Activated naive CD4-positive, alpha-beta T cell treated with Interleukin-2 at 50 U/mL for 16 hours (primary cell): ENCODE data around the gene ATP8B3.

ENCODE experiments used
- DNase-seq: peaks from one replicate; pipeline ENCODE4 v3.0.0-alpha.2; 2020

The ATP8B3 gene

DNA sequence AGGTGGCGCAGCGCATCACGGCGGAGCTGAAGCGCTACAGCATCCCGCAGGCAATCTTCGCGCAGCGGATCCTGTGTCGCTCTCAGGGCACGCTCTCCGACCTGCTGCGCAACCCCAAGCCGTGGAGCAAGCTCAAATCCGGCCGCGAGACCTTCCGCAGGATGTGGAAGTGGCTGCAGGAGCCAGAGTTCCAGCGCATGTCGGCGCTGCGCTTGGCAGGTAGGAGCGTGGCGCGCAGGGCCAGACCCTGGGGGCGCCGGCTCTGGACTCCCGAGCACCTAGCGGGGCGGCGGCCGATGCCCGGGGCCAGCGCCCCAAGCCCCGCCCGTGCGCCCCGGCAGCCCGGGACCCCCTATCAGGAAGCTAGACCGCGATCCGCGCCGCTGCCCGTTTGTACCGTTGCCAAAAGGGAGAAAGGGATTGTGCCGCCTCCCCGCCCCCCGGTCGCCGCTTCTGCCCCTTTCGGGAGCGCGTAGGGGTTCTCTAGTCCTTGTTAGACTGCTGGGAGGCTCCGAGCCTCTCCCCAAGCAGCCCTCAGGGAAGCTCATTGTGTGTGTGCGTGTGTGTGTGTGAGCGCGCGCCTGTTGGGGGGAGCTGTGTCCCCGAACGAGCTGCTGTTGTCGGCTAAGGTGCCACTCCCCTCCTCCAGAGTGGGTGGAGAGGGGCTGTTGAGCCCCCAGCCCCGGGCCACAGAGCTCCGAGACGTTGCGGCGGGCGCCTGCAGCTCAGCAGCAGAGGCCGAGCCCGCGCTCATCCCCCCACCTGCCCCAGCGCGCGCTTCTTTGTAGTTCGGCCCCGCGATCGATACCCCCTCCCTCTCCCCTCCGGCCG lies 57.2 kb downstream of the ATP8B3 start:
- no peak for DNase-seq

DNA sequence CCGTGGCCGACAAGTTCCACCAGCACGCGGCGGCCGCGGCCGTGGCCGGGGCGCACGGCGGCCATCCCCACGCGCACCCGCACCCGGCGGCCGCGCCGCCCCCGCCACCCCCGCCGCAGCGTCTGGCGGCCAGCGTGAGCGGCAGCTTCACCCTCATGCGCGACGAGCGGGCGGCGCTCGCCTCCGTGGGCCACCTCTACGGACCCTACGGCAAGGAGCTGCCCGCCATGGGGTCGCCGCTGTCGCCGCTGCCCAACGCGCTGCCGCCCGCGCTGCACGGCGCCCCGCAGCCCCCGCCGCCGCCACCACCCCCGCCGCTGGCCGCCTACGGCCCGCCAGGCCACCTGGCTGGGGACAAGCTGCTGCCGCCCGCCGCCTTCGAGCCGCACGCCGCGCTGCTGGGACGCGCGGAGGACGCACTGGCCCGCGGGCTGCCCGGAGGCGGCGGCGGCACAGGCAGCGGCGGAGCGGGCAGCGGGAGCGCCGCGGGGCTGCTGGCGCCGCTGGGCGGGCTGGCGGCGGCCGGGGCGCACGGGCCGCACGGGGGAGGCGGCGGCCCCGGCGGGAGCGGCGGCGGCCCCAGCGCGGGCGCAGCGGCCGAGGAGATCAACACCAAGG lies 57.9 kb downstream of the ATP8B3 start:
- no peak for DNase-seq

DNA sequence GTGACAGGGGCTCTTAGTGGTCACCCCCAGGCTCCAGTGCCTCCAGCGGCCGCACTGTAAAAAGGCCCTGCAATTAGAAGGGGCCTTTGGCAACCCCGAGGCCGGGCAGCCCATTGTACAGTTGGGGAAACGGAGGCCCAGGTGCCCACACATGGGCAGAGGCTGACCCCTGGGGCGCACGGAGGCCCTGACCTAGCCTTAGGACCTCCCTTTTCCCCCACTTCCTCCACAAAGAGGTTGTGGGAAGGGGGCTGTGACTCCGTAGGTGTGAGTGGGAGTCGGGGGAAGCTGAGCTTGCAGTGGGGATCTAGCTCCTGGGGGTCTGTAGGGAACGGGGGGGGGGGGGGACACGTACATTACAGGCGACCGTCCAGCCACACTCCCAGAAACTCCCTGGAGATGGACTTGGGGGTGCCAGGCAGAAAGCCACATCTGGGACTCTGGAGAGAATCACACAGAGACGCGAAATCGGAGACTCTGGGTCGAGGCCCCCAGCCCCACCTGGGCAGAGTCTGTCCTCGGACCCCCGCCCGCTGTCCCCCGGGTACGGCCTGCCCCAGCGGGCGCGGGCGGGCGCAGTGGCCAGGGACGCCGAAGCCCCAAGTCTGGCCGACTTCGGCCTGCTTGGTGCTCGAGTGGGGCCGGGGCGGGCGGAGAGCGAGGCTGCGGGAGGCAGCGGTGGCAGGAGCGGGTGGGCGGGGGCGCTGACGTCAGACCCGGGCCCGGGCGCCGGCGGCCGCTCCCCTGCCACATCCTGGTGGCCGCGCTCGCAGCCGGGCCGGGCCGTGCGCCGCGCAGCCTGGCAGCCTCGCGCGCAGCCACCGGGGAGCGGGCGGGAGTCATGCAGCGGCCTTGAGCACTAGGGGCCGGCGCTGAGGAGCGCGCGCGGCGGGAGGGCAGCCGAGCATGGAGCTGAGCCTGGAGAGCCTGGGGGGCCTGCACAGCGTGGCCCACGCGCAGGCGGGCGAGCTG lies 59.0 kb downstream of the ATP8B3 start, which contains the start of gene ONECUT3:
TSS of gene ONECUT3 (plus strand) at position 750 of the 972 bp plus-strand sequence. CDS start at position 907, 157 bp downstream.
- no peak for DNase-seq

DNA sequence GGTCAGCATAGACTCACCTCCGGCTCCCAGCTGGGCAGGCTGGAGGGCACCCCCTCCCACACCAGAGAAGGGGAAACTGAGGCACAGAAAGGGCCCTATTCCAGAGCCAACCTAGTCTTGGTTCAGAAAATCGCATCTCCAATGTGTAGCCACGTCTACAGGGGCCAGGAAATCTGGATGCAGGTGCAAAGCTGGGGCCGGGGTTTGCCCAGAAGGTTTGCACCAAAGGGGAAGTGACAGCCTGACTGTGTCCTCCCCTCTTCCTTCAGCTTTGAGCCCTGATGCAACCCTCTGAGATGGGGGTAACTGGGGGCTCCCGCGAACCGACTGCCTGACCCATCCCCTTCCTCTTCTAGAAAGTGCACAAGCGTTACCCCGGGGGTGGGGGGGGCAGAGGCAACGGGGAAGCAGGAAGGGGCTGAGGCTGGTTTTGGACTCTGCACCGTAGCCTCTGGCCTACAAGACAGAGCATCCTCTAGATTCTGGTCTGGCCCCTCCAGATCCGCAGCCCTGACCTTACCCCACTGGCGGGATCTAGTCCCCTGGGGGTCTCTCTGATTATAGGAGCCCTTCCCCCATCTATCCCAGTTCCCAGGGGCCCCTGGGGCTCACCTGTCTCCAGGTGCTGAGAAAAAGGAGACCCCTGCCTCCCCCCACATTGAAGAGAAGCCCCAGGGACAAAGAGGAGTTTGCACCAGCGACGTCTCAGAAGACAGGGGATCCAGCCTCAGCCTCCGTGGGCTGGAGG lies 59.9 kb downstream of the ATP8B3 start:
- no peak for DNase-seq

DNA sequence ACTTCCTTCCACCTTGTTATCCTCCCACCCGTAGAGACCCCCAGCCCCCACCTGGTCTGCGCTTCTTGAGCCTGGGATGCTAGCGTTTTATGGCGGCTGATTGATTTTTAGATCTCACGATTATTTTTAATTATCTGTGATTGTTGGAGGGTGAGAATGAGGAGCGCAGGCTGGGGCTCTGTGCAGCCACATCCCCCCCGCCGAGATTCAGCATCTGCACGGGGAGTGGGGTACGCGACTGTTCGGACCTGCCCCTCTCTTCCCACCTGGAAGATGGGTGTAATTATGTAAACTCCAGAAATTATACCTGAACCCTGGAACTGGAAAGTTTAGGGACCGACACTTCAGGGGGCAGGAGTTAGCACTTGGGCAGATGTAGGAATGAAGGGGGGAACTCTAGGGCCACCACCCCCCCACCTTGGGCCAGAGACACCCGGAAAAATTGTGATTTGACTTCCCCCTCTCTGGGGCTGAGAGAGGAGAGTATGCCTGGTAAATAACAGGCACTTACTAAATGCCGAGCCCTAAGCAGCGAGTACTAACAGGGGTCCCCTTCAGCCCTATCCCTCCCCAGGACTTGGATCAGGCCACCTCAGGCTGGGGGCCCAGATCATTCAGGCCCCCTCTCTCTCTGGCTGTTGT lies 60.6 kb downstream of the ATP8B3 start:
- DNase-seq = no peak

DNA sequence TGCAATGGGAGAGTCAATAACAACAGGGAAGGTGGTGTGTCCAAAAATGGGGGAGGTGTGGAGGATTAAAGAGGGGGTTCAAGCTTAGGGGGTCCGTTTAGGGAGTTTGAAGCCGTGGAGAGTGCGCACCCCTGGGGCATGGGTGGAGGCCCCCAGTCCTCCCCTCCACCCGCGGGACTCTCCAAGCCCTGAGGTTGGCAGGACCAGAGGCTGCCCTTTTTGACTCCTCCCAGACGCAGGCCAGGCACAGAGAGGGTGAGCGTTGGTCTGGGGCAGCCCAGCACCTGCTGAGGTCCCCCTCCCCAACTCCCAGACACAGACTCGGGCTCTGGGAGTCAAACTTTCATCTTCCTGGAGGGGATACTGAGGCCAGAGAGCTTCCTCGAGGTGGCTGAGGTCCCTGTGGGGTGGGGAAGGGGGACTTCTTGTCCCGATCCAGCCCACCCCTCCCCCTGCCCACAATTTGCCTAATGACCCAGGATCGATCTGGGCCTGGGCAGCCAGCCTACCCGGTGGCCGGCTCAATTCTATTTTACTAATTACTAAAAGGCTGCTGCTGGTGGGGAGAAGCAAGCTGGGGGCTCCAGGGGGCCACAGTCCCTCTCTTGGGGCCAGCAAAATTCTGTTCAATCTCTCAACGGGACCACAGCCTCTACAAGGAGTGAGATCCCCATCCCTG lies 61.6 kb downstream of the ATP8B3 start:
- DNase-seq = no peak

DNA sequence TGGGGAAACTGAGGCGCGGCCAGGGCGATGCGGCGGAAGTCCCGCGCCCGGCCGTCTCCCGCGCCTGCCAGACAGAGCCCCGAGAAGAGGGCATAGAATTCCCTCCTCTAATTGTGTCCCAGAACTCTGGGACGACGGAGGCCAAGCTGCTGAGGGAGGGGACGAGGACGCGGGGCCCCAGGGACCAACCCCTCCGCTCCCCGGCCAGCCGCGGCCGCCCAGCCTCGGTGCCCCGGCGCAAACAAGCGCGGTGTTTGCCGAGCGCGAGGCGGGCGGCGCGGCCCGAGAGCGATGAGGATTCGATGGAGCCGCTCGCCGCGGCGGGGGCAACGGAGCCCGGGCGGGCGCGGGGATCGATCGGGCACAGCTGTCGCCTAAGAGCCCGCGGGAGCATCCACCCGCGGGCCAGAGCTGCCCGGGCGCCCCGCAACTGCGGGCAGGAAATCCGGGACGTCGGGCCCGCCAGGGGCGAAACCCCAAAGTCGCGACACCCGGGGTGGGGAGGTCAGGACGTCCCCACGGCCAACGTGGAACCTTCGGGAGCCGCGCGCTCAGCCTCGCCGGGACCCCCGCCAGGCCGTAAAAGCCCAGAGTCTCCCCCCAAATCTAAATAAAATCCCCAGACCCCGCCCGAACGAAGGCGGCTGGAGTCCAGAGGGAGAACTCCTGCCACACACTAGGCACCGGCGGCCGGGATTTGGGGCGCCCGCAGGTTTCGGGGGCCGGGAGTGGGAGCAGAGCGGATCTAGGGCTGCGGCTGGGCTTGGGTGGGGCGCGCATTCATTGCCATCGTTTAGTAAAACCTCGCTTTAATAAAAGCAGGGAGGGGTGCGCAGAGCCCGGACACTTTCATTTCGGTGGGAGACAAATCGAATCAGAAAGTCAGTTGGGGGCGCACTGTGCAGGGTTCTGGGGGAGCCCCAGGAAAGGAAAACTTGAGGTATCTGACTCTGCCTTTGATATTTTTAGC lies 62.4 kb downstream of the ATP8B3 start:
- DNase-seq = no peak

DNA sequence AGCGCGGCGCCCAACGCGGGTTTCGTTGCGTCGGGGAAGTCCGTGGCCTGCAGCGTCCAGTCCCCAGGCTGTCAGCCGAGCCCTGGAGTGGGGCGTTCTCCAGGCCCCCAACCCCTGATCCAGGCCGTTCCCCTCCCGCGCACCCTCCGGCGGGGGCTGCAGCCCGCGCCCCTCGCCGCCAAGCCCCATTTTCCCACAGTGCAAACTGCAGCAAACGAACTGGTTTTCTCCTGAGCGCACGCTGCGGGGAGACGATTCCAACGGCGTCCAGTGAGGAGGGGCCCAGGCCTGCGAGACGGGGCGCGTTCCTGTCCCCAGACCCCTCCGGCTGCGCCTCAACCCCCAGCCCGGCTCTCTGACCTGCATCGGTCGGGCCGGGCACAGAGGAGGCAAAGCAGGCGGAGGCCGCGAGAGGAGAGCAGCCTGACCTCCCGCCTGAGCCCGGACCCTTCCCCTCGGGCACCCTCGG lies 63.2 kb downstream of the ATP8B3 start:
- DNase-seq = no peak

DNA sequence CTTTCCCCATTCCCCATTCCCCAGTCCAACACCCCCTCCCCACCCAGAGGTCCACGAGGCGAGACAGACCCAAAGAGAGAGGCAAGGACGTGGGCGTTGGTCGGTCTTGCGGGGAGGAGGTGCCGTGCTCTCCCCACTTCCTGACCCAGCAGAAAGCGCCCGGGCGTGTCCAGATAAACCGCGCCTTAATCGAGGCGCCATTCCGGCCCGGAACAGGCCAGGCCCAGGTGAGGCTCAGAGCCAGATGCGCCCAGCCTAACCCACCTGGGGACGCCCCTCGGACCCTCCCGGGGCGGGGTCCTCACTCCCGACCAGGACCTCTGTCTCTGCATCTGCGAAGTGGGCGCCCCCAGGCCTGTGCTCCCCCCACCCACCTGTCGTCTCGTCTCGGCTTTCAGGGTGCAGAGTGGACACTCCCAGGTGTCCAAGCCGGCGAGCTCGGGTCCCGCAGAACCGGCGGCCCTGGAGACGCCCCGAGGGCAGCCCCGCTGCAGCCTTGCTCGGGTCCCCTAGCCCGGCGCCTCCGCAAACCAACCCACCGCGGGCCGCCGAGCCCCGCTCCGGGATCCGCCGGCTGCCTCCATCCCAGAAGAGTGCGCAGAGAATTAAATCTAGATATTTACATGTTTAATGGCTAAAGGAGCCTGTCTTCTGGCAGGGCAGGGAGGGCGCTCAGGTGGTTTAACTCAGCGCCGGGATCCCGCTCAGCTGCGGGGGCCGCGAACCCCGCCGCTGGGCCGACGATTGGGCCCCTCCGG lies 63.8 kb downstream of the ATP8B3 start:
- no peak for DNase-seq

DNA sequence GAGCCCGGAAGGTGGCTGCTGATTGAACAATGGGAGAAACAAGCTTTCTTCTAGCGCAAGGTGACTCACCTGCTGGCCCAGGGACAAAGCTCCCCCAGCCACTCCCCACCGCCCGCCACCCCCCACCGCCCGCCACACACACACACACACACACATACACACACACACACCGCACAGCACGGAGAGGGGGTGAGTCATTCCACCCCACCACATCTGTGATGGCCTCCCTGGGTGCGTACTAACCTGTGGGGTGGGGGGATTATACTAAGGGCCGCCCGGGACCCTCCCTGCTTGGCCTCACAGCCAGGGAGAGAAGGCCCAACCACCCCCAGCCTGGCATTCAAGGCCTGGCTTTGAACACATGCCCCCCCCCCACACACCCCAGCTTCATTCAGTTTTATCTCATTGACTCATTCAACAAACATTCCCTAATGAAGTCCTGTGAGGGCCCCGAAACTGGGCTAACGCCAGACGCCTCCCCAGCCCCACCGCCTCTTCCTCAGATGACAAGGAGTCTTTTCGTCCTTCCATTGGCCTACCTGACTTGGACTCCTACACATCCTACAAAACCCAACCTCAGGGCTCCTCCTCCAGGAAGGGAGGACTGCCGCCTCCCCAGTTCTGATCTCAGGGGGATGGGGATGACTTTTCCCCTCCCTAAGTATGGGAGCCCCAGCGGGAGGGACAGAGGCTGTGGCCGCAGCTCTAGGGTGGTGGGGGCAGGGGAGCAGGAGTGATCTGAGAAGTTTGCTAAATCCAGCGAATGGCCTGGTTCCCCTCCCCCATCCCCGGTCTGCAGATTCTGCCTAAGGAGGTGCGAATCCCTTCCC lies 64.6 kb downstream of the ATP8B3 start:
- peak; percentile 49 for DNase-seq

DNA sequence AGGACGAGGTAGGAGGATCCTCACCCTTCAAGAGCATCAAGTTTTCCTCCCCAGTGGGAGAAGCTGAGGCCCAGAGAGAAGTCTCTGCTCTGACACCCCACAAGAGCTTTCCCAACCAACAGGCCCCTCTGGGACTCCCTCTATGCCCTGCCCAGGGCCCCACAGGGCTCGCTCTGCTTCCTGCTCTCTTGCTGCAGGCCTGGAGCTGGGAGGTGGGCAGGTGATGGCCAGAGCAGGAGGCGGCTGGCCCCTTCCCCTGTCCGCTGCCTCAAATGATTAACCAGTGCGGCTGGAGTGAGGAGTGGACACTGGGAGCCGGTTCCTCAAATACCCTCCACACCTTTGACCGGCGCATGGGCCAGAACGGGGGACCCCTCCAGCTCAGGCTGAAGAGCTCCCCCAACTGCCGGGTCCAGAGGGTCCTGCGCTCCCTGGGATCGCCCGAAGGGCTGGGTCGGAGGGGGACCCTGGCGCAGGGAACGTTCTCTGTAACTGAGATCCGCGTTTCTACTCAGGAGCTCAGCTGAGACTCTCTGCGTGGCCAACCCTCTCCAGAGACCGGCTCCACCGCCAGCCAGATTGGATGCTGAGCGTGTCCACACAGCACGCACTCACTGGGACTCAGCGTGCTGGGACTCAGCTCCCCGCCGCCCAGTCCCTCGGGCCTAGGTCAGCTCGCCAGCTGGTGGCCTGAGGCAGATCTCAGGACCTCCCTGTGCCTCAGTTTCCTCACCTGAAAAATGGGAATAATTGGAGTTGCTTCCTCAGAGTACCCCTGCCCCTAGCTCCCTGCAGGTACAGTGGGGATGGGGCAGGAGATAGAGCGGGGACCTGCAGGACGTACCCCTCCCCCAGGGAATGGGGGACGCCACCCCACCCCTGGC lies 65.4 kb downstream of the ATP8B3 start:
- DNase-seq = no peak

DNA sequence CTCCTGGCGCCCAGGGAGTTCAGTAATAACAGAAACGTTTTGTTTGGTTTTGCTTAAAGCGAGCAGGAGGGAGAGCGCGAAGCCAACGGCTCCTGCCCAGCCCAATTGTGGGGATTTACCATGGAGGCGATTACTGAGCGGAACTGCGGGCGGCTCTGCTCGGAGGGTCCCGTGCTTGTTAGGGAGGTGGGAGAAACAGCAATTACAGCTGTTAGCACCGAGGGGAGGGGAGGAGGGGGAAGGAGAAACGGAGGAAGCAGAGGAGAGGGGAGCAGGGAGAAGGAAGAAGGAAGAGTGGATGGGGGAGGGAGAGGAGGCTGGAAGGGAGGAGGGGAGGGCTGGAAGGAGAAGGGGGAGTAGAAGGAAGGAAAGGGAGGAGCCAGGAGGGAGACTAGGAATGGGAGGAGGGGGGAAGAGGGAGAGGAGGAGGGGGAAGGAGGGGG lies 66.5 kb downstream of the ATP8B3 start:
- DNase-seq = no peak

DNA sequence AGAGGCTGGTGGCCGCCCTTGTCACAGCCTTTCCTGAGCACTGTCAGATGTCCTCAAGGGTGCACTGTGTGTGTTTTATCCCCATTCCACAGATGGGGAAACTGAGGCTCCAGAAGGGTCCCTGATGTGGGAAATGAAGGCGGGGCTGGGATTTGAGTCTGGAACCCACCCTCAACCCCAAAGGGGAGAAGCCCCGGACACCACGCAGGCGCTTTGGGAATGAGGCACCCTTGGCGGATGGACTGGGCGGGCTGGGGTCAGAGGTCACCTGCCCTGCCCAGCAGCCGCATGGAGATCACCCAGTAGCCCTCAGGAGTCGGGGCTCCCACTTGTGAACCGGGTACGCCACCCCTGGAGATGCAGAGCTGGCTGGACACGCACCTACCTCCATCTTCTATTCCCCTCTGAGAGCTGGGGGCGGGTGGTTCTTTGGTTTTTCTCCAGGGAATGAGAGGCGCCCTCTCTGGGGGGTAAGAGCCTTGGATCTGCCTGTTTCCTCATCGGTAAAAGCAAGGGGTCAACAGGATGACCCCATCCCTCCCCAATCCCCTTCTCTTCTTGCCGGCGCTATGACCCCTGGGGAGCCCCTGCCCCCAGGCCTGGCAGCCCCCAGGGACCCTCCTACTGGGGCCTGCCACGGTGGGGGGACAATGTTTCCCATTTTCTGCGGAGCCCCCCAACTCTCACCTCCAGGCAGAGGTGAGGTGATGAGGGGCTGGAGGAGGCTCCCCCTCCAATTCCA lies 67.1 kb downstream of the ATP8B3 start:
- DNase-seq = no peak

DNA sequence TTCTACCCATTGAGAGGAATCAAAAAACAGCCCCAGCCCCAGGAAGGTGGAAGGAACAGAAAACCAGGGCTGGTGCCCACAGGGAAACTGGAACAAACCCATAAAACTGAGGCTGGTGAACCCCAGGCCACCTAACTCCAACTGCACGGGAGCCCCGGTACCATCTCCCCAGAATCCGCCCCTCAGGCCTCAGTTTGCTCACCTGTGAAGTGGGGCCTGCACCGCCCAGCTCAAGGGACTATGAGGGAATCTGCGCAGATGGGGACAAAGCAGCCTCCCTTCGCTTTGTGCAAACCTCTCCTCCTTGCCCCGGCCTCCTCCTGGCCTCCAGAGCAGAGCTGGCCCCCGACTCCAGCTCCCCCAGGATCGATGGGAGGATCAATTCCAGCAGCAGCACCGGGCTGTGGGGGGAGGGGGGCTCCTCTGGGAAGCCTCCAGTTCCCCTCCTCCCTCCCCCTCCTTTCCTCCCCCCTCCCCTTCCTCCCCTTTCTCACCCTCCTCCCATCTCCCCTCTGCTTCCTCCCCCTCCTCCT lies 67.9 kb downstream of the ATP8B3 start:
- no peak for DNase-seq

DNA sequence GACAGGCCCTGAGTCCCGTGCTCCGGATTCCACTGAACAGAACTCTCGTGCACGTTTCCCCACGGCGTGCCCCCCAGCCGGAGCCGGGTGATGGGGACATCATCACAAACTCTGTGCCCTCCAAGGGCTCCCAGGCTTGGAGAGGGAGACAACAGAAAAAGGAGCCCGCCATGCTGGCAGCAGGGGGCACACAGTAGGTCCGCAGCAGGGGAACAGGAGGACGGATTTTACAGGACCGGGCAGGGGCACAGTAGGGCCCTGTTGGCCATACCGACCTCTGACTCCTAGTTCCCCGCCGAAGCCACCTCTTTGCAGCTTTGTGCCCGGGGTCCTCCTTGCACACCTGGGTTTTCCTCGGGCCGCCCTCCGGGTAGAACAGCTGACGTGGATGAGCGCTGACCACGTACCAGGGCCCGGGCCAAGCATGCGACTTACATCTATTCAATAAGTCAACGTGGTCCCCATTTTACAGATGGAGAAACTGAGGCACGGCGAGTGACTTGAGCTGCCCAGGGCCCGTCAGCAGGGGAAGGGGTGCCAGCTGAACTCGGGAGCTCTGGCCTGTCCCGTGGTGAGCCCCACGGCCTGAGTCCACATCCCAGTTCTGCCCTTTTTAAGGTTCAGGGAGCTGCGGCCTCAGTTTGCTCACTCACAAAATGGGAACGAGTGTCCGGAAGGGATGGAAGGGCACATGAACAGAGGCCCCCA lies 68.9 kb downstream of the ATP8B3 start:
- DNase-seq = no peak
